Hematopoietic multipotent progenitor cell treated with erythropoietin and hydrocortisone succinate and interleukin-3 and kit ligand, for 17 days (in vitro differentiated cells): ENCODE results near the gene CACNB4.

Experiments used
- DNase-seq: peaks from one replicate; pipeline ENCODE4 v3.0.0-alpha.2; 2015; ENCODE audit warnings: low spot score

Gene CACNB4

DNA sequence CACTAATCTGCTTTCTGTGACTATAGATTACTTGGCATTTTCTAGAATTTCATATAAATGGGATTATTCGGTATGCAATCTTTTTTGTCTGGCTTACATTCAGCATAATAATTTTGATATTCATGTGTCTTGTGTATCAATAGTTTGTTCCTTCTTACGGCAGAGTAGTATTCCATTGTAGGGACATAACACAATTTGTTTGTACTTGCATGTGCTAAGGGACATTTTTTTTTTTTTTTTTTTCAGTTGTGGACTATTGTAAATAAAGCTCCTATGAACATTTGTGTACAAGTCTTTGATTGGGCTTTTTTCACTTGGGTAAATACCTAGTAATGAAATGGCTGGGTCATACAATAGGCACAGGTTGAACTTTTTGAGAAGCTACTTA is 315.7 kb downstream of the CACNB4 start:
- no peak for DNase-seq
